Neural progenitor cell (in vitro differentiated cells): ENCODE measurements around the gene CCDC90B.

Source experiments
- CTCF ChIP-seq: fragments of 200-600 bp; sonication (generic); IDR thresholded peaks from 2 replicates; pipeline ENCODE4 v1.5.1; 2017; ENCODE audit warnings: antibody characterized with exemption, mild to moderate bottlenecking
- EZH2 ChIP-seq: fragments of 200-600 bp; sonication (generic); IDR thresholded peaks from 2 replicates; pipeline ENCODE4 v1.6.1; 2017; ENCODE audit warnings: antibody characterized with exemption, mild to moderate bottlenecking, moderate library complexity
- EZH2phosphoT487 ChIP-seq: fragments of 200-600 bp; sonication (generic); IDR thresholded peaks from 2 replicates; pipeline ENCODE4 v1.6.1; 2017; ENCODE audit warnings: antibody characterized with exemption

DNA sequence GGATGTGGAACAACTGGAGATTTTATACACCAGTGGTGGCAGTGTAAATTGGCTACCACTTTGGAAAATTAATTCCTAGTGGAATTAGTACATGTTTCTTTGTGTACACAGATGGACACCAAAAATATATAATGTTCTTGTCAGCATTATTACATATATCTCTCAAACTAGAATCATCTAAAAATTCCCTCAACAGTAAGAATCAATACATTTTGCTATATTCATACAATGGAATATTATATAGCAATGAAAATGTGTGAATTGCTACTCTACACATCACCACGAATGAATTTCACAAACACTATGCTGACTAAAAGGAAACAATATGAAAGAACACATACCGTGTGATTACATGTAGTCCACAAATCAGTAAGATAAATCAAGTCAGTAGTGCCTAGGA is 33.9 kb downstream of the CCDC90B start:
- TF ChIP-seq CTCF (no peak), EZH2 (no peak), EZH2phosphoT487 (no peak)
